Suprapubic skin (tissue), 4 donors: Measurements from ENCODE around the gene TCF12.

ENCODE experiments used
- EP300 ChIP-seq: sonication (generic); formaldehyde crosslinking; IDR thresholded peaks from one replicate; pipeline ENCODE4 v1.6.1; 2017; ENCODE audit warnings: antibody characterized with exemption
- POLR2A ChIP-seq, 2 donors: fragments of 450-650 bp; IDR thresholded peaks; one replicate each; pipeline ENCODE4 v1.6.1; 2017; ENCODE audit warnings: antibody characterized with exemption in 2 of 2, mild to moderate bottlenecking in 2 of 2, moderate library complexity in 2 of 2
- POLR2AphosphoS5 ChIP-seq, 3 donors: sonication (generic); formaldehyde crosslinking; IDR thresholded peaks; one replicate each; pipeline ENCODE4 v1.6.1; 2017; ENCODE audit warnings: antibody characterized with exemption in 3 of 3
- TF ChIP-seq, protein P1 (sequence below), 2 donors: fragments of 200-600 bp in 1 of 2; fragments of 450-650 bp in 1 of 2; sonication (generic) in 1 of 2; IDR thresholded peaks; one replicate each; pipeline ENCODE4 v1.5.1; 2016 to 2019; ENCODE audit warnings: antibody characterized with exemption in 2 of 2, mild to moderate bottlenecking in 1 of 2, moderate library complexity in 1 of 2

DNA sequence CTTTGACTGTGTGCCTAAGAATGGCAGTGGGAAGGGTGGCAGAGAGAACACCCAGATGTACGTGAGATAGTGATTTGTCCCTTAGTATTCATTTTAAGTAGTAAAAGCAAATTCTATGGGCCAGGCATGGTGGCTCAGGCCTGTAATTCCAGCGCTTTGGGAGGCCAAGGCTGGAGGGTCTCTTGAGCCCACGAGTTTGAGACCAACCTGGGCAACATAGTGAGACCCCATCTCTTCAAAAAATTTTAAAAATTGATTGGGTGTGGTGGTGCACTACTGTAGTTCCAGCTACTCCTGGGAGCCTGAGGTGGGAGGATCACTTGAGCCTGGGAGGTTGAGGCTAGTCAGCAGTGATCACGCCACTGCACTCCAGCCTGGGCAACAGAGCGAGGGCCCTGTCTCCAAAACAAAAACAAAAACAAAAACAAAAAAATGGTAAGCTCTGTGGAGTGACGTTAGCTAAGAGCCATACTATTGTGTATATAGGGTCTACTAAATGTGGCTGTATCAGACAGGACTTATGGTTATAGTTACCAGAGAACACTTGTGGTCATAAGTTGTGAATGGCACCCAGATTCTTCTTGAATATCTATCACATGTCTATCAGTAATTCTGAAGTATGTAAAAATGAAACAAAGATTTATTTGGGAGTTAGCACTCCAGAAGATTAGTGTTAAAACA lies 171.5 kb downstream of the TCF12 start:
- no peak for TF ChIP-seq POLR2A (IDR thresholded peaks at IDR 0.05)
- TF ChIP-seq POLR2AphosphoS5 (IDR thresholded peaks at IDR 0.05): no peak
- TF ChIP-seq, protein P1, sequence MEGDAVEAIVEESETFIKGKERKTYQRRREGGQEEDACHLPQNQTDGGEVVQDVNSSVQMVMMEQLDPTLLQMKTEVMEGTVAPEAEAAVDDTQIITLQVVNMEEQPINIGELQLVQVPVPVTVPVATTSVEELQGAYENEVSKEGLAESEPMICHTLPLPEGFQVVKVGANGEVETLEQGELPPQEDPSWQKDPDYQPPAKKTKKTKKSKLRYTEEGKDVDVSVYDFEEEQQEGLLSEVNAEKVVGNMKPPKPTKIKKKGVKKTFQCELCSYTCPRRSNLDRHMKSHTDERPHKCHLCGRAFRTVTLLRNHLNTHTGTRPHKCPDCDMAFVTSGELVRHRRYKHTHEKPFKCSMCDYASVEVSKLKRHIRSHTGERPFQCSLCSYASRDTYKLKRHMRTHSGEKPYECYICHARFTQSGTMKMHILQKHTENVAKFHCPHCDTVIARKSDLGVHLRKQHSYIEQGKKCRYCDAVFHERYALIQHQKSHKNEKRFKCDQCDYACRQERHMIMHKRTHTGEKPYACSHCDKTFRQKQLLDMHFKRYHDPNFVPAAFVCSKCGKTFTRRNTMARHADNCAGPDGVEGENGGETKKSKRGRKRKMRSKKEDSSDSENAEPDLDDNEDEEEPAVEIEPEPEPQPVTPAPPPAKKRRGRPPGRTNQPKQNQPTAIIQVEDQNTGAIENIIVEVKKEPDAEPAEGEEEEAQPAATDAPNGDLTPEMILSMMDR (IDR thresholded peaks at IDR 0.05): no peak
- no peak for TF ChIP-seq EP300
